ENCODE results near the gene CRYBA4. TPM values are rescaled to one million over a fixed set of nuclear protein-coding genes. Genes with fewer than 3 reads are reported as not detected.

The CRYBA4 gene
- total and polyA plus RNA-seq, 4 donors: not detected

GRCh38 chr22:26615149-26615548 lies 6.6 kb upstream of the CRYBA4 start (continued):
- TF ChIP-seq REST (IDR thresholded peaks at IDR 0.05) (no peak), JUND (IDR thresholded peaks at IDR 0.05) (no peak), TAF1 (conservative IDR thresholded peaks at IDR 0.05) (no peak), HNF4A (conservative IDR thresholded peaks at IDR 0.05) (no peak), GABPA (IDR thresholded peaks at IDR 0.05 in 1 of 2, conservative IDR thresholded peaks at IDR 0.05 in 1 of 2) (no peak)

- TF ChIP-seq JUND (IDR thresholded peaks at IDR 0.05): no peak
- TF ChIP-seq ZBTB33 (IDR thresholded peaks at IDR 0.05): no peak
- TF ChIP-seq SP1 (IDR thresholded peaks at IDR 0.05): no peak
- no peak for TF ChIP-seq CTCF (IDR thresholded peaks at IDR 0.05; ENCODE audit: low read depth, low read length, missing input control)
- no peak for TF ChIP-seq RXRA (IDR thresholded peaks at IDR 0.05)
- no peak for TF ChIP-seq RAD21 (IDR thresholded peaks at IDR 0.05)
- TF ChIP-seq GABPA (IDR thresholded peaks at IDR 0.05 in 1 of 2, conservative IDR thresholded peaks at IDR 0.05 in 1 of 2): no peak
- no peak for TF ChIP-seq FOXA1 (IDR thresholded peaks at IDR 0.05)
- no peak for TF ChIP-seq MAX (IDR thresholded peaks at IDR 0.05)
- no peak for TF ChIP-seq HNF4A (conservative IDR thresholded peaks at IDR 0.05)
- TF ChIP-seq TAF1 (conservative IDR thresholded peaks at IDR 0.05): no peak
- TF ChIP-seq HNF4G (IDR thresholded peaks at IDR 0.05): no peak
- TF ChIP-seq FOXA2 (IDR thresholded peaks at IDR 0.05): no peak
- no peak for TF ChIP-seq YY1 (IDR thresholded peaks at IDR 0.05)
- TF ChIP-seq EGR1 (IDR thresholded peaks at IDR 0.05; ENCODE audit: low read depth in 2 of 2): no peak
- no peak for TF ChIP-seq NR2F2 (IDR thresholded peaks at IDR 0.05)
- Histone ChIP-seq H3K9me3 (ENCODE audit: control insufficient read depth in 4 of 4, low read length in 3 of 4) (no peaks in the 10 kb centered on the region), H3K4me1 (ENCODE audit: control insufficient read depth in 4 of 4, insufficient read depth in 4 of 4, low read length in 3 of 4) (no peaks in the 10 kb centered on the region), H3K27me3 (ENCODE audit: control insufficient read depth in 4 of 4, insufficient read depth in 4 of 4, low read length in 3 of 4) (no peaks in the 10 kb centered on the region), H3K9ac (ENCODE audit: low read depth in 1 of 2, low read length in 2 of 2) (no peak overlapping the region), H3K27ac (ENCODE audit: low read depth in 1 of 2, low read length in 2 of 2) (no peak overlapping the region), H3K4me3 (ENCODE audit: low read depth in 1 of 3, low read length in 3 of 3) (no peak overlapping the region), H3K36me3 (ENCODE audit: control insufficient read depth in 4 of 4, insufficient read depth in 3 of 4, low read depth in 1 of 4, low read length in 3 of 4) (no peaks in the 10 kb centered on the region)
- DNase-seq (ENCODE audit: low spot score): no peak
- 80% methylated on average over 11 of the region's 11 CpGs for WGBS
Measured at GRCh38 chr22:26615830-26616435, 5.8 kb upstream of the CRYBA4 start.

Measured in liver (tissue), 9 donors.